CD4-positive, alpha-beta T cell treated with Interleukin-6 for 4 hours (primary cell): ENCODE measurements around the gene PTPRA.

ENCODE experiments used
- DNase-seq: peaks from one replicate; pipeline ENCODE4 v3.0.0-alpha.2; 2020; ENCODE audit warnings: mixed read lengths

PTPRA gene

DNA sequence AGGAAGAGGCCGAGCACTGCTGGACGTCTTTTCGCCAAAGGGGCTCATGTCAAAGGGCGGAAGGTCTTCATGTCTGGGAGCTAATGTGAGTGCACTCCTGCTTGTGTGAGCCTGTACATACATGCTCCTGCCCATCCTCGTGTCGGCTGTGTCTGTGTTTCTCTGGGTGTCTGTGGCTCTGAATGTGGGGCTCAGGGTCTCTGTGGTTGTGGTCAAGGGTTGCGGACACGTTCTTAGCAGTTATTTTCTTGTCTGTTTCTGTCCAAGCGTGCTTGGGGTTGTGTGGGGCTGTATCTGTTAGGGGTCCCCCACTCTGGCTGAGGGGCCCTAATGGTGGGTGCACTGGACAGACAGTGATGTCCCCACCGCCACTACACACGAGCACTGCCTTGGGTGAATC lies 208.4 kb downstream of the PTPRA start:
- DNase-seq = no peak

DNA sequence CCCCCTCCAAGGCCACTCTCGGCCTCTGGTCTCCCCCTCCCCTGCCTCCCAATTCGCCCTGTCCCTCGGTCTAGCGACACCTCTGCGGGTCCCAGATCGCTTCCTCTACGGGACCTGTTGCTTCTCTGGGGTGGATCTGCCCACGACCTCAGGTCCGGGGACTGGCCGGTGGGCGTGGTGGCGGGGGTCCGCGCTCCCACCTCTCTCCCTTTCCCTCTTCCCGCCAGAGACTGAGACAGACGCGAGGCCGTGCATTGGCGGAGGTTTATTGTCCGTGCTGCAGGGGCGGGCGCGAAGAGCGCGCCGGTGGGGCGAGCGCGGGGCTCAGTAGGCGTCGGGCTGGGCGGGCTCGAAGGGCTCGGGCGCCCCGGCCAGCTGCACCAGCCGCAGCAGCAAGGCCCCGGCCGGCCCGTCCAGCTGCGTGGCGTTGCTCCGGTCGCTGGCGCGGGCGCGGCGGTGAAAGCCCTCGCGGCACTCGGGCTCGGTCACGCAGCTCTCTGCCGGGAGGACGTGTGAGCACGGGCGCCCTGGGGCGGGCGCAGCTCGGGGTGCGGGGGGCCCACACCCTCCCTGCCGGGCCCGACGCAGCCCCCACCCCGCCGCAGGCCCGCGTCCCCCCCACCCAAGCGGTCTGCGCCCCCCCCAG lies 209.1 kb downstream of the PTPRA start:
- DNase-seq = peak; percentile 13

DNA sequence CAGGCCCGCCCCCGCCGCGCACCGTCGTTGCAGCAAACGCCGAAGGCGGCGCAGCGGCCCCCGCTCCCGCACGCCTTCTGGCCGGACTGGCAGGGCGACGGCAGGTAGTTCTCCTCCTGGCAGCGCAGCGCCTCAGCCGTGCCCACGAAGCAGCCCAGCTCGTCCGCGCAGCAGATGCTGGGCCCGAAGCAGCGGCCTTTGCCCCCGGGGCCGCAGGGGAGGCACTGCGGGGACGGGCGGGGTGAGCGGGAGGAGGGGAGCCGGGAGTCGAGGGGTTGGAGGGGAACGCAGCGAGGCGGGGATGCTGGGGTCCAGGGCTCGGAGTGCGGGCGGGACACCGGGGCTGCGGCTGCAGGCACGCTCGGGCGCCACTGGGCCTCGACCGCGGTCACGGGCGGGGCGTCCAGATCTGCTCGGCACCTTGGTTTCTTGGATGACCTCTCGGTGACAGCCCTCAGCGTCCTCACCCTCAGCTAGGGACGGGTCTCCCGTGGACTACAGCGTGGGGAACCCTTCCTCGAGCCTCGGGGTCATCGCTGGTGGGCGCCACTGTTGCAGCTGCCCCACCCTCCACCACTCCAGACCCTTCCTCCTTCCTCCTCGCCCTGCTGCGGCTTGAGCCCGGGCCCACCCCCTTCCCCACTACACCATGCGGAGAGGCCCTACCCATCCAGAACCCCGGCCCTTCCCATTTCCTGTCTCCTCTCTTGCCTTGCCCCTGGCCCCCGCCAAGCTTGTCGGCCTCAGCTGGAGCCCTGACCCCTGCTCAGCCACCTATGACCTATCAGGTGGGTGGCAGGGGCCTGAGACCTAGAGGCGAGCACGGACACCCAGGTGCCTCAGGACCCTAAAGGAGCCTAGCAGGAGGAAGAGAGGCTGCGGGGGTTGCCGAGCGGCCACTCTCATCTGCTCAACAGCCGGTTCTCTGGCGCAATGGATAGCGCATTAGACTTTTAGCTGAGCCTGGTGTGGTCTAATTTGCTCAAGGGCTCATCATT lies 210.0 kb downstream of the PTPRA start:
- DNase-seq = no peak

DNA sequence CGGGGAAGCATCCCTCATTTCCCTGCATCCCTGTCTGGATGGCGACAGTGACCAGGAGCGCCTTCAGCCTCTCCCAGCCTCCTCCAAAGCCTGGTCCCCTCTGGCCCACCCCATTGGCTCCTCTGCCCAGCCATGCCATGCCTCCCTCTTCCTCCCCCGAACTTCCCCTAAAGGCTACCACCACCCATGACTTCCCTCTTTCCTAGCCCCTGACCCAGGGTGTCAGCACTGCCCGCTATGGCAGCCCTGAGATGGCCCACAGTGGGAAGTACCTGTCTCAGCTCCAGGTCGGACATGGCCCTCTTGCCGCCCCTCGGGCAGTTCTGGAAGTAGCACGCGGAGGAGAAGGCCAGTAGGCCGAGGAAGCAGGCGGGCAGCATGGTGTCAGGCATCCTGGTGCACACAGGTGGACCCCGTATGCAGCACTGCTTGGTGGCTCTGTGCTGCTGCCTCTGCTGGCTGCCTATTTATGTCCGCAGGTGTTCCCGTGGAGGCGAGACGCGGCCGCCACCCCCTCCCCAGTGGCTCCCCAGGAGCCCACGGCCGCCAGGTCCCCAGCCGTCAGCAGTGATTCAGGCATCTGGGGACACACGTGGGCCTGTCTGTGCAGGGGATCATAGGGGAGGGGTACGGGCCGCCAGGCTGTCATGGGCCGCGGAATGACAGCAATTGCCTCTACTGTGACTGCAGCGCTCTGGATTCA lies 211.2 kb downstream of the PTPRA start, which contains the start of gene AVP:
TSS of gene AVP (minus strand) at position 442 of the 703 bp plus-strand sequence. CDS start at position 392, 50 bp downstream.
- no peak for DNase-seq

DNA sequence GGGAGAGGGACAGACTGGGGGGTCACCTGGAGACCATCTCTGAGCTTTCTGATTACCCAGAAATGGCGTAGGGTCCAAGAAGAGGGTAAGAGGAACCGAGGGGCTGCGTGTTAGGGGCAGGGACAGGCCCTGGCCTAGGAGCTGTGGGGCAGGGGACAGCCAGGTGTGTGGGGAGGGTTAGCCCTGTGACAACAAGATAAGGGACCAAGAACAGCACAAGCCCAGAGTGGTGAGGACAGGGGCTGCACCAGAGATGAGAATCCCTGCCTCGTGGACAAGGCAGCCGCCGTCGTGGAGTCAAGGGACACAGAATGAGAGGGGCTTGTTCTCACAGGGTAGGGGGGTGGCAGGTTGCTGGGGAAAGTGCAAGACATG lies 211.7 kb downstream of the PTPRA start:
- DNase-seq = no peak

DNA sequence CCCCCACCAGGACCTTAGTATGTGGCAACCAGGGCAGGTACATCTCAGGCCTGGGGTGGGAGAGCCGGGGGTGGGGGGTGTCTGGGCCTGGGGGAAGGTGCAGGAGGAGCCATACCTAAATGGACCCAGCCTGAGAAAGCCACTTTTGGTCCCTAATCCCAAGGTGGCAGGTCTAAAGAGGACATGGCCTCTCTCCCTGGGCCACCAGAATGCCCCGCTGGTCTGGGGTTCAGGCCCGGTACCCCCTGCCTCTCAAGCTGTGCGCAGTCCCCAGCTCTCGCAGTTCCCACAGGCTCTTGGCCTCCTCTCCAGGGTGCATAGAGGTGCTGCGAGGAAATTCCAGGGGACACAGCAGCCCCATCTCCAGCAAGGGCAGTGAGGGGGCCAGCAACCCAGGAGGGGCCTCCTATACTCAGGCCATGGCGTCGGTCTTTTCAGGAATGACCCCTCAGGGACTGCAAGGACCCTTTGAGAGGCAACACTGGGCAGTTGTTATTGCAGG lies 212.3 kb downstream of the PTPRA start:
- no peak for DNase-seq

DNA sequence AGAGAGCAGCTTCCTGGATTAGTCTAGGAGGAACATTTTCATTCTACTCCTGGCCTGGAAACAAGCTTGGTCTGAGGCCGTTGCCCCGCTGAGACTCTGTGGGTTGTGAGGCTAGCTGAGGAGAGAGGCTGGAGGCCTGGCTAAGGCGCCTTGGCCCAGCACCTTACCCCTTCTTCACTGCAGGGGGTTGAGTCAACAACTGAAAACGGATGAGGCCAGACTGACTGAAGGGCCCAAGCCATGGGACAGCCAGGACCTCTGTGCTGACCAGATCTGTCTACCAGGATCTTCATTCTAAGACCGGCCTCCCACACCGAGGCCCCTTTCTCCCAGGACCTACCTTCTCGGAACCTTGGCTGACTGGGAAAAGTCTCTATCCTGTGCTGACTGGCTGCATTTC lies 214.8 kb downstream of the PTPRA start:
- DNase-seq = no peak
